ENCODE measurements around the gene FAM13A. TPM values are rescaled to one million over a fixed set of nuclear protein-coding genes. Genes with fewer than 3 reads are reported as not detected.

FAM13A gene
- total RNA-seq, 2 experiments from 2014 or later = 5.0 to 5.1 TPM

DNA sequence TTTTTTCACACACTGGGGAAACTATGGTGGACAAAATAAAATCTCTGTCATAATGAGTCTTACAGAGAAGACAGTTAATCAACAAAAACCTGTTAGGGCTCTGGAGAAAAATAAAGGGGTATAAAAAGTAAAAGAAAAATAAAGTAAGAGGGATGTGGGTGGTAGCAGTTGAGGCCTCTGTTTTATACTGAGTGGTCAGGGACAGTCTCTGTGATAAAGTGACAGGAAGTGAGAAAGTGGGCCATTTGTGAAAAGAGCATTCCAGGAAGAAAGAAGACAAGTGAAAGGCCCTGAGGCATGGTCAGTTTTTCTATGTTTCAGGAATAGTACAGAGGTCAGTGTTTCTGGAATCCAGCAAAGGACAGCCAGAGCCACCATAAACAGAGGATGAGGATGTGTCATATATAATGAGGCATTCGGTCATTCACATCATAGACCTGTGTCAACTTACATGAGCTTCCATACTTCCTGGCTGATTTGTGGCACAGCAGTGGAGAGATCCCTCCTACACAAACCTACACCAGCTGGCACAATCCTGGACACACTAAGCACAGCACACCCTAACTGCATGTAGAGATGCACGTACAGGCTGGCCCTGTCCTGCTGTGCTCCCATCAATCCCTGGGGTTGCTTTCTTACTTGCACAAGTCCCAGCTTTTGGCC is 295.0 kb downstream of the FAM13A start:
- no peaks in the 10 kb centered on the region for H3K4me1 Mint-ChIP-seq
- POLR2A ChIA-PET = no interaction called here
- H3K36me3 Mint-ChIP-seq (ENCODE audit: low read depth) = no peaks in the 10 kb centered on the region
- no peak for DNase-seq
- no peak for ATAC-seq
- no peaks in the 10 kb centered on the region for H3K9me3 Mint-ChIP-seq (ENCODE audit: low read depth)
- H3K27me3 Mint-ChIP-seq = no peaks in the 10 kb centered on the region
- no peak overlapping the region for H3K4me3 Mint-ChIP-seq
- intact Hi-C loops (cut with DNase I, micrococcal nuclease) = no loop called here
- CTCF ChIA-PET = no interaction called here
- no peak overlapping the region for H3K27ac Mint-ChIP-seq

DNA sequence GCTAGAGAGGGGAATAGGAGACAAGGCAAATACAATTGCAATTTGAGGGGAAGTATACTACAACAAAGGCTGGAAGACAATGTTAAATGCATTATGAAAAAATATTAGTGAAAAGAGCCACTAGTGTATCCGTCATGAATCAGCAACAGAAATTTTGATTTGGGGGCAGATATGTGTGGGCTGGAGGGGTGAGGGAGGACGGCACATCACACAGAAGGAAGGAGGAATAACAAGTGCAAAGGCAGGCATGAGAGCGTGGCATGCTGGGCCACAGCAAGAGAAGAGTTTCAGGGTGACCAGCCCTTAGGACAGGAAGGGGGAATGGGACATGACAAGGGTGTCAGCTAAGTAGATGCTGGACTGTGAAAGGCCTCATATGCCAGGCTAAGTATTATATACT is 295.6 kb downstream of the FAM13A start:
- DNase-seq = no peak
- POLR2A ChIA-PET = no interaction called here
- Mint-ChIP-seq H3K9me3 (ENCODE audit: low read depth) (no peaks in the 10 kb centered on the region), H3K4me1 (no peaks in the 10 kb centered on the region), H3K27me3 (no peaks in the 10 kb centered on the region), H3K36me3 (ENCODE audit: low read depth) (no peaks in the 10 kb centered on the region), H3K4me3 (no peak overlapping the region), H3K27ac (no peak overlapping the region)
- ATAC-seq = no peak
- intact Hi-C loops (cut with DNase I, micrococcal nuclease) = no loop called here
- CTCF ChIA-PET = no interaction called here

DNA sequence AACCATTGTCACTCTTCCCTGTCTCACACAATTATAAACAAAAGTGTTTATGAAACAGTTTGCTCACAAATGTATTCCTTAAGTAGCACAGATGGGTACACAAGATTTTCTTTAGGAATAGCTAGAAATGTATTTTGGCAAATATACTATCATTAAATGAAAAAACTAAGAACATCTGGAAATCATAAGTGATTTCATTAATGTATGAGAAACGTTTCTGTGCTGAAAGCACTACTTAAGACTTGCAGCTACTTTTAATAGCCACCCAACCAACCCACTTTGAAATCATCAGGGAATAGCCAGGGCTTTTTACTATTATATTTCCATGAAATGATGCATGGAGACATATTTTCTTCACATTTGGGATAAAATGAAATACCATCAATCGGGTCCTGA is 297.1 kb downstream of the FAM13A start:
- H3K9me3 Mint-ChIP-seq (ENCODE audit: low read depth) = no peaks in the 10 kb centered on the region
- H3K36me3 Mint-ChIP-seq (ENCODE audit: low read depth) = no peaks in the 10 kb centered on the region
- intact Hi-C loops (cut with DNase I, micrococcal nuclease) = no loop called here
- no peaks in the 10 kb centered on the region for H3K27me3 Mint-ChIP-seq
- POLR2A ChIA-PET = no interaction called here
- CTCF ChIA-PET = interaction anchor here (0.6 kb wide), 1 partner anchor 47 kb away, joined by 3 read pairs; no protein-coding TSS in a partner anchor
- no peak overlapping the region for H3K4me3 Mint-ChIP-seq
- ATAC-seq (no peak), DNase-seq (no peak)
- H3K4me1 Mint-ChIP-seq = no peaks in the 10 kb centered on the region
- no peak overlapping the region for H3K27ac Mint-ChIP-seq

DNA sequence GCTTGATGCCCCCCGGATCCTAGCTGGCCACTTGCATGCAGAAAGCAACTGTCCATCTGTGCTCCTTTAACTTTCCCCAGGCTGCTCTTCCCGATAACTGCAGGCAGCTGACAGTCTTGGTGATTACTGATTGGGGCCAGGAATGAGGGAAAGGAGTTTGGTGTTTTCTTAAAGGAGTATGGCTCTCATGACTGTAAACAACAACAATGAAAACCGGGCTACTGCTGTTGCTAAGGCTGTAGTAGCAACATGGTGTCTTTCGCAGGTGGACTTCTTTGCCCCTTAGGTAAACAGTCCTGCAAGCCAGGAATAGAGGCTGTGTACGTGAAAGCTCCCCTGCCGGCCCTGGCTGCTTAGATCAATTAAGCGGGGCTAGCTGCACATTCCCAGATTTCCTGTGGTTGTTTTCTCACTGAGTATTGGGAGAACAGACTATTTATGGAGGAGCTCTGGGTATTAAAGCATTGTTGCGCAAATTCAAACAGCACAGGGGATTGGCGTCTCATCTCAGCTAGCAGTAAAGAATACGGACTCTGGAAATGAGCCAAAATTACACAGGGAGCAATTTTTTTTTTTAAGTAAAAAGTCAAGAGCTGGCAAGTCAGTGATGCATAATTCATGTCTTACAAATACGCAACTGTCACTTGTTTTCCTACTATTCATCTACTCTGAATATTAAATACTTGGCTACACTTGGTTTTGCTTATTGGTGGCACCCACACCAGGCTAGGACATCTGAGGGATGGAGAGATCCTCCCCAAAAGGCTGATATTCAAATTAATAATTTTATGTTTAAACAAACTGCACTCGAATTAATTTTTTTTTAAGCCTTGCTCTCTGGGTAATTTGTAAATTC is 297.7 kb downstream of the FAM13A start:
- Mint-ChIP-seq H3K27ac (no peak overlapping the region), H3K27me3 (no peaks in the 10 kb centered on the region), H3K4me3 (no peak overlapping the region), H3K9me3 (ENCODE audit: low read depth) (no peaks in the 10 kb centered on the region), H3K4me1 (no peaks in the 10 kb centered on the region), H3K36me3 (ENCODE audit: low read depth) (no peaks in the 10 kb centered on the region)
- intact Hi-C loops (cut with DNase I, micrococcal nuclease) = no loop called here
- POLR2A ChIA-PET = no interaction called here
- DNase-seq (no peak), ATAC-seq (no peak)
- CTCF ChIA-PET = interaction anchor here (1.0 kb wide), 1 partner anchor 16 kb away, joined by 3 read pairs; no protein-coding TSS in a partner anchor

DNA sequence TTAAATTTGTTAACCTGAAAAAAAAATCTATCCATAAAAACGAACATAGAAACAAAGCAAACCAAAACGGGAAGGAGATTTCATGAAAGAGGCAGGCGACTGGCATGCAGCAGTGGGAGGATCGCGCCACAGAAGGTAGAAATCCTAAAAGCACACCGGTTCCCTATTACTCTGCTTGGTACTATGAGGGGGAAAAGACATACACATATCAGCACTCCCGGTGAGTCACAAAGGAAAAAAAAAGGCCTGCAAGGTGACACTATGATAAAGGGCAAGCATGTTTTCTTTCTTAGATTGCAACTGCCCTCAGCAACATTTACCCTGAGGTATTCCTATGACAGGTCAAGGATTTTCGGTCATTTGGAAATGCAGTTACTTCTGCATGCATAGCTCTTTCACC is 298.7 kb downstream of the FAM13A start:
- Mint-ChIP-seq H3K27me3 (no peaks in the 10 kb centered on the region), H3K4me3 (no peak overlapping the region), H3K4me1 (no peaks in the 10 kb centered on the region), H3K27ac (no peak overlapping the region), H3K36me3 (ENCODE audit: low read depth) (no peaks in the 10 kb centered on the region), H3K9me3 (ENCODE audit: low read depth) (no peaks in the 10 kb centered on the region)
- ChIA-PET POLR2A (no interaction called here), CTCF (interaction anchor here (1.0 kb wide), 1 partner anchor 15 kb away, joined by 3 read pairs; no protein-coding TSS in a partner anchor)
- no peak for ATAC-seq
- intact Hi-C loops (cut with DNase I, micrococcal nuclease) = no loop called here
- DNase-seq = no peak

DNA sequence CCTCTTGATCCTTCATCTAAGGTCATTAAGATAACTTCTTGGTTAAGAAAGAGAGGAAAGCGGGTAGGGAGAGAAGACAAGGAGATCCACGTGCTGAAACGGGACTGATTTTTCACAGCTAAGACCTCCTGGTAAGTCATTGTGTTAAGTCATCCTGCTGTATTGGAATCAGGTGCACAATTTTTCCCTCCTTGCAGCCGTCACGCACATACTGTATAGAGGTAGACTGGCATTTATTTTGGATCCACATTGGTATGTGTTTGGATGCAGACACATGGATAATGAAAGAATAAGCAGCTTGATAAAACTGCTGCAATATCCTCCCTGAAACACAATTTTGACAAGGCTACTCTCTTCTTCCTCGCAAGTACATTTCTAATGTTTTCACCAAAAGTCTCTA is 299.2 kb downstream of the FAM13A start:
- Mint-ChIP-seq H3K9me3 (ENCODE audit: low read depth) (no peaks in the 10 kb centered on the region), H3K4me1 (no peaks in the 10 kb centered on the region), H3K4me3 (no peak overlapping the region), H3K27me3 (no peaks in the 10 kb centered on the region), H3K36me3 (ENCODE audit: low read depth) (no peaks in the 10 kb centered on the region), H3K27ac (no peak overlapping the region)
- DNase-seq (no peak), ATAC-seq (no peak)
- intact Hi-C loops (cut with DNase I, micrococcal nuclease) = no loop called here
- ChIA-PET CTCF (interaction anchor here (0.6 to 1.2 kb wide), 3 partner anchors 9 to 250 kb away, joined by 3 to 4 read pairs (median 3); no protein-coding TSS in a partner anchor), POLR2A (no interaction called here)

DNA sequence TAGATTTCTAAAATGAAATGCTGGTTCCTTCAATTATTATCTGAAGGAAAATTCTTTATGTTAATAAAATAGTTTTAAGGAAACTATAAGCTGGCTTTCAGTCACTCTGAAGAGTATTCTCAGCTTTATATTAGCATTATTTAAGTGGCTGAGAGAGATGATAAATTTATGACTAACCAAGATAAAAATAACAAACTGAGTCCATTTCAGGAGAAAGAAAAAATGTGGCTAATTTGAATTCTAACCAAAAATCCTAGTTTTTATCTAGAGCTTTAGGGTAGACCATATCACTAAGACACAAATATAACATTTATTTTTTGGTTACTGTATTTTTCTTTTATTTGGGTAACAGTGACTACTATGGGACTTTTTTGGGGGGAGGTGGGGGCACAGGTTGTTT is 299.9 kb downstream of the FAM13A start:
- H3K27ac Mint-ChIP-seq = no peak overlapping the region
- no peak overlapping the region for H3K4me3 Mint-ChIP-seq
- ChIA-PET CTCF (interaction anchor here (0.6 to 1.2 kb wide), 7 partner anchors 9 to 249 kb away, joined by 3 to 6 read pairs (median 3); no protein-coding TSS in a partner anchor), POLR2A (no interaction called here)
- no peak for DNase-seq
- H3K27me3 Mint-ChIP-seq = no peaks in the 10 kb centered on the region
- no peak for ATAC-seq
- intact Hi-C loops (cut with DNase I, micrococcal nuclease) = no loop called here
- H3K4me1 Mint-ChIP-seq = no peaks in the 10 kb centered on the region
- no peaks in the 10 kb centered on the region for H3K9me3 Mint-ChIP-seq (ENCODE audit: low read depth)
- no peaks in the 10 kb centered on the region for H3K36me3 Mint-ChIP-seq (ENCODE audit: low read depth)

DNA sequence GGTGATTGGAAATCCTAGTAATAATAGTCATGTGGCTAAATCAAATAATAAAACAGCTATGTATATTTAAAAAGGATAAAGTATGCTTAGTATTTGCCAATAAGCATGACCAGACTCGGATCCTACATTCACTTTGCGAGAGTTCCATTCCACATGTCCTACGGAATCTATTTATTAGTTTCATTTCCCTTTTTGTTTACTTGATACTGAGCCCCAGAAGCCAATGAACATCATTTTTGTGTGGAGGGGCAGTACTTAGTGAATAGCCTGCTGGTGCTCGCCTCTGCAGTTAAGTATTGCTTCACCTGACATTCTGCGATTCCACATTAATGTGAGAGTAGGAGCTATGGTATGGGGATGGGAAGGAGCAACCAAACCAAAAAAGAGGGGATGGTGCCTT is 300.8 kb downstream of the FAM13A start:
- ChIA-PET POLR2A (no interaction called here), CTCF (interaction anchor here (1.1 kb wide), 1 partner anchor 9 kb away, joined by 3 read pairs; no protein-coding TSS in a partner anchor)
- H3K4me1 Mint-ChIP-seq = no peaks in the 10 kb centered on the region
- no peaks in the 10 kb centered on the region for H3K36me3 Mint-ChIP-seq (ENCODE audit: low read depth)
- no peaks in the 10 kb centered on the region for H3K9me3 Mint-ChIP-seq (ENCODE audit: low read depth)
- no peaks in the 10 kb centered on the region for H3K27me3 Mint-ChIP-seq
- intact Hi-C loops (cut with DNase I, micrococcal nuclease) = no loop called here
- H3K27ac Mint-ChIP-seq = no peak overlapping the region
- ATAC-seq = no peak
- no peak overlapping the region for H3K4me3 Mint-ChIP-seq
- DNase-seq = no peak

DNA sequence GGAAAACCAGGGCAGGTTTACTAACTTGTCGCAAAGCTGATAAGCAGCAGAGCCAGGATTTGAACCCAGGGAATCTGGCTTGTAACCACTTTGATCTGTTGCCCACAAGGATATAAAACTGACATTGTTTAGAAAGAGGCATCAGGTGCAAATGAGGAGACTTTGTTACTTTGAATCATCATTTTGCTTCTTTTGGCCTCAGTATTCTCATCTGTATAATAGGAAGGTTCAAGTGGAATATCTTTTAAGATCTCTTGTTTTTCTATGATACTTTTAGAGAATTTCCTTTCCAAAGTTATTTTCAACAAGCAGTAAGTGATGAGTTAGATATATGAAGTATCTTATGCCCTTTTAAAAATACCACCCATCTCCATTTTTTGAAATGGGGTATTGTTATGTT is 301.5 kb downstream of the FAM13A start:
- intact Hi-C loops (cut with DNase I, micrococcal nuclease) = no loop called here
- Mint-ChIP-seq H3K9me3 (ENCODE audit: low read depth) (no peaks in the 10 kb centered on the region), H3K4me3 (no peak overlapping the region), H3K36me3 (ENCODE audit: low read depth) (no peaks in the 10 kb centered on the region), H3K4me1 (no peaks in the 10 kb centered on the region), H3K27me3 (no peaks in the 10 kb centered on the region), H3K27ac (no peak overlapping the region)
- DNase-seq (no peak), ATAC-seq (no peak)
- POLR2A ChIA-PET = no interaction called here
- CTCF ChIA-PET = interaction anchor here (1.2 to 1.7 kb wide), 2 partner anchors 11 to 19 kb away, joined by 5 to 8 read pairs; no protein-coding TSS in a partner anchor

DNA sequence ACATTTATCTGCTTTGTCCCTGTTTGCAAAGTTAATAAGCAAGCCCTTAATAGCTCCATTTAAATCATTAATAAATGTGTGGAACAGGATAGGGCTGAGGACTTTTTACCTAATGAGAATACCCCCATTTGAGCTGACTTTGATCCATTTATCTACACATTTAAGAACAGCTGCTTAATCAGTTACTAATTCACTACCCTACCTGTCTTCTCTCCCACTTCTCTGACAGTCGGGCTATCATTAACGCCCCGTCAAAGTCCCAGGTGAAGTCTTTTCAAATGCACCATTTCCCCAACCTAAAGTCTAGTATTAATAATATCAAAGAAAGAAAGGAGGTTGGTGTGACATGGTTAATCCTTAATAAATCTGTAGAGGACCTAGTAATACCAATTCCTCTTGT is 302.2 kb downstream of the FAM13A start:
- H3K36me3 Mint-ChIP-seq (ENCODE audit: low read depth) = no peaks in the 10 kb centered on the region
- no peaks in the 10 kb centered on the region for H3K27me3 Mint-ChIP-seq
- ChIA-PET POLR2A (no interaction called here), CTCF (interaction anchor here (1.0 to 1.7 kb wide), 3 partner anchors 12 to 215 kb away, joined by 4 to 8 read pairs (median 5); no protein-coding TSS in a partner anchor)
- H3K4me3 Mint-ChIP-seq = no peak overlapping the region
- no peak overlapping the region for H3K27ac Mint-ChIP-seq
- ATAC-seq = no peak
- H3K4me1 Mint-ChIP-seq = no peaks in the 10 kb centered on the region
- no peaks in the 10 kb centered on the region for H3K9me3 Mint-ChIP-seq (ENCODE audit: low read depth)
- intact Hi-C loops (cut with DNase I, micrococcal nuclease) = no loop called here
- no peak for DNase-seq

DNA sequence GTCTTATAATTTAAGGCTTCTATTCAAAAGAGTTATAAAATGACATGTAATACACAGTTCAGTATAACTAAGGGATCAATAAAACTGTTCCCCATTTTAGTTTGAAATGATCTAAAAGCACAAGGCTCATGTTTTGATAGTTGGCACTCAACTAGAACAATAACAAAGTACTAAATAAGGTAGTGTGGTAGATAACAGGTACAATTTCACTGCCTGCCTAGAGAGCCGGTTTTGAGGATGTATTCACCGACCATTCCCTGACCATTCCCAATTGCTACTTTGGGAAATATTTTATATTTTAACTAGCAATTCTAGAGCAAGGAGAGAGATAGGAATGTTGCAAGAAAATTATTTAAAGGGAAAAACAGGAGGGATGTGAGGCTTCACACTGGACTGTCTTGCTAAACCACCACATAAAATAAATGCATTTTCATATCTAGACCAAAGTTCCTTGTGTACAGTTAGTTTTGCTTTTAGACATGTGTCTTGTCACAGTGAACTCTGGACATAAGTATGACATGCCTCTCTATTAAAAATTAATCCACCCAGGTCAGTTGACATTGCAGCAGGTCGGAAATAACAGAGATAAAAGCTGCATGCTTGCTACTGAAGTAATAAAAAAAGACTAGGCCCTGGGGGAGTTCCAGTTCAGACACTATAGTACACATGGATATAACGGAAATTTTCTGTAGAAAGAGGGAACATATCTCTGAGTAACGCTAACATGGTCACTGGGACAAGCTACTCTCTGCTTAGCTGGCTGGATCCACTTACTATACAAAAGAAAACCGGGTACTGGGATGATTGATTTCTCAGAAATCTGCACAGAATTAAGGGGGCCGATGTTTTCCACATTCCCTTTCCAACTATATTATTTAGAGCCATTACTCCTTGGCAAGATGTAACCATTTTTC is 303.1 kb downstream of the FAM13A start:
- DNase-seq (no peak), ATAC-seq (no peak)
- Mint-ChIP-seq H3K36me3 (ENCODE audit: low read depth) (peaks cover under 1% of the 10 kb centered on the region), H3K4me3 (no peak overlapping the region), H3K4me1 (no peaks in the 10 kb centered on the region), H3K27me3 (no peaks in the 10 kb centered on the region), H3K27ac (no peak overlapping the region), H3K9me3 (ENCODE audit: low read depth) (no peaks in the 10 kb centered on the region)
- intact Hi-C loops (cut with DNase I, micrococcal nuclease) = no loop called here
- ChIA-PET POLR2A (no interaction called here), CTCF (interaction anchor here (1.0 to 1.7 kb wide), 3 partner anchors 13 to 214 kb away, joined by 4 to 8 read pairs (median 5); no protein-coding TSS in a partner anchor)

Data from activated CD4-positive, alpha-beta T cell treated with anti-CD3 and anti-CD28 coated beads for 36 hours (primary cell).